AG10803 (cell line): ENCODE measurements around the gene CHD9.
A peak's percentile ranks its signal among the peaks of the same experiment; 100 is the strongest.

Source experiments
- DNase-seq: peaks from one replicate; pipeline ENCODE4 v3.0.0; 2010; ENCODE audit warnings: low read depth
- H3K4me3 ChIP-seq: 2 replicates; pipeline ENCODE4 v1.5.1; 2011; ENCODE audit warnings: mild to moderate bottlenecking, low read length, control low read depth
- CTCF ChIP-seq: conservative IDR thresholded peaks from 2 replicates; pipeline ENCODE4 v1.5.1; 2011; ENCODE audit warnings: mild to moderate bottlenecking, low read length, control low read depth, inconsistent platforms

Gene CHD9

GRCh38 chr16:53207810-53208752 lies 153.3 kb downstream of the CHD9 start:
- TF ChIP-seq CTCF = peak; percentile 80
- peak; percentile 76 for DNase-seq
- H3K4me3 ChIP-seq = peak overlapping the region; percentile 70

- DNase-seq = no peak
- TF ChIP-seq CTCF = no peak
- peak overlapping the region; percentile 70 for H3K4me3 ChIP-seq
These were observed 154.6 kb downstream of the CHD9 start for GRCh38 chr16:53209429-53209828.

DNA sequence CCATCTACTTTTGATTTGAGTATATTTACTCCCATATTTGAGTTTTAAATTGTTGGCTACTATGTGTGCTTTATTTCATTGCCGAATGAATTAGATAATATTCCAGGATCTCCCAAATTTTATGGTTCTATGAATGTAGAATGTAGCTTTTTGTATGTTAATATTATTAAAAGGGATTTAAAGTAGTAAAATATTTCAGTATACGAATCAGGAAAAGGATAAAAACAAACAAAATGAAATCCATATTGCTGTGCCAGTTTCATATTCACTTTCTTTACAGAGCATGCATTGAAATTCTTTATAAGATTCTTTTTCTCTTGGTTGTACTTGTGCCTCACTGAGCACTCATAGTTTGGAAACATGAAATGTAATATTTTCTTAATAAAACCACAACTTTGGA lies 155.1 kb downstream of the CHD9 start:
- H3K4me3 ChIP-seq = peak overlapping the region; percentile 70
- no peak for TF ChIP-seq CTCF
- DNase-seq = no peak

DNA sequence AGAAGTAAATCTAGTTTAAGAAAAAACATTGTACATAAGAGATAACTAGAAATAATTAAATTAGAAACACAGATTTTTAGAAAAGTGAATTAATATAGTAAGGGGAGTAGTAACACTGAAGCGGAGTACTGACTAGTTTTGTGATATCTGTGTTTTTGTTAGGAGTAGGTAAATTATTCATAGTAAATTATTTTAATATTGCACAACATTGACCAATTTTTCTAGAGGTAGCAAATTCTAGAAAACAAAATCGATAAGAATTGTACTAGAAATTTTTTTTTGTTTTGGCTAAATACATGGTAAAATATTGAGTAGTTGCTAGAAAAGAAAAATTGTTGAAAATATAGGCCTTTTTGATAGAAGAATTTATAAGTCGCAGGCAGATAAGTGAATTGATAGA lies 156.5 kb downstream of the CHD9 start:
- no peak for DNase-seq
- no peak for TF ChIP-seq CTCF
- H3K4me3 ChIP-seq = no peak overlapping the region

DNA sequence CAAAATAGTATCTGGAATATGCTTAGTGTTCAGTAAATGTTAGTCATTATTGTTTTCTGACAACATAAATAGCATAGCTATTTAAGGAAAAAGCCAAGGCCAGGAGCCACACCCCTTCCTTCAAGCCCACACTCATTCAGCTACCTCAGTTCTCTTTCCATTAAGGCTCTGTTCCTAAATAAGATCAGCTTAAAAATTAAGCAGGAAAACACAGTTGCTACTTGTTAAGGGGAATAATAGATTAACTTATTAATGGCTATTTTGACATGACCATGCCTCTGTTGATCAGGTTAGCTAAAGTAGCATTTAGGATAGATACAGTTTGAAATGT lies 158.1 kb downstream of the CHD9 start:
- no peak for TF ChIP-seq CTCF
- DNase-seq = no peak
- H3K4me3 ChIP-seq = no peak overlapping the region

GRCh38 chr16:53213542-53213941 lies 158.8 kb downstream of the CHD9 start:
- TF ChIP-seq CTCF = no peak
- no peak for DNase-seq
- no peak overlapping the region for H3K4me3 ChIP-seq

DNA sequence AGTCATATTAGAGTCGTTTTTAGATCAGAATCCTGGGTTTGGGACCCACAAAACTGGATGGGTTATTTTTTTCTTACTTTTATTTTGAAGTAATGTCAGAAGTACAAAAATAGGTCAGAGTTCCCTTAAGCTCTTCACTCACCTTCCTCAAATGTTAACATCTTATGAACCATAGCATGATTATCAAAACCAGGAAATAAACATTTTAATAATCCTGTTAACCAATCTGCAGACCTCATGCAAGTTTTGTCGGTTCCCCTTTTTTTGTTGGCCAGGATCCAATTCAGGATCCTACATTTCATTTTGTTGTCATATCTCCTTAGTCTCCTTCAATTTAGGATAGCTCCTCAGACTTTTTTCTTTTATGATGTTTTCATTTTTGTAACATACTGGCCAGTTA lies 162.0 kb downstream of the CHD9 start:
- TF ChIP-seq CTCF = no peak
- no peak overlapping the region for H3K4me3 ChIP-seq
- DNase-seq = no peak
